ENCODE data around the gene MBNL1.

Gene MBNL1

GRCh38 chr3:152278756-152279427 lies 10.2 kb downstream of the MBNL1 start:
- DNase-seq: no peak

- DNase-seq: no peak
These were observed 10.8 kb downstream of the MBNL1 start for GRCh38 chr3:152279479-152279878.

- no peak for DNase-seq
These were observed 11.8 kb downstream of the MBNL1 start for GRCh38 chr3:152280539-152280938.

GRCh38 chr3:152281133-152281713 lies 12.5 kb downstream of the MBNL1 start:
- no peak for DNase-seq

- no peak for DNase-seq
These were observed 14.1 kb downstream of the MBNL1 start for GRCh38 chr3:152282813-152283212.

GRCh38 chr3:152283492-152284381 lies 15.0 kb downstream of the MBNL1 start:
- DNase-seq: no peak

GRCh38 chr3:152284906-152285305 lies 16.2 kb downstream of the MBNL1 start:
- no peak for DNase-seq

- DNase-seq: no peak
These were observed 16.8 kb downstream of the MBNL1 start for GRCh38 chr3:152285509-152285908.

GRCh38 chr3:152287898-152288576 lies 19.3 kb downstream of the MBNL1 start:
- no peak for DNase-seq

- DNase-seq: no peak
These were observed 20.0 kb downstream of the MBNL1 start for GRCh38 chr3:152288681-152289080.

- no peak for DNase-seq
These were observed 21.0 kb downstream of the MBNL1 start for GRCh38 chr3:152289708-152290107.

- DNase-seq: no peak
These were observed 21.6 kb downstream of the MBNL1 start for GRCh38 chr3:152290374-152290773.

GRCh38 chr3:152291238-152291637 lies 22.5 kb downstream of the MBNL1 start:
- no peak for DNase-seq

GRCh38 chr3:152291649-152292066 lies 22.9 kb downstream of the MBNL1 start:
- no peak for DNase-seq

GRCh38 chr3:152292366-152292765 lies 23.6 kb downstream of the MBNL1 start:
- no peak for DNase-seq

GRCh38 chr3:152293347-152294006 lies 24.7 kb downstream of the MBNL1 start:
- no peak for DNase-seq

- no peak for DNase-seq
These were observed 26.6 kb downstream of the MBNL1 start for GRCh38 chr3:152295344-152295743.

GRCh38 chr3:152295806-152296205 lies 27.1 kb downstream of the MBNL1 start:
- no peak for DNase-seq

- no peak for DNase-seq
These were observed 27.7 kb downstream of the MBNL1 start for GRCh38 chr3:152296382-152296781.

- DNase-seq: no peak
These were observed 28.2 kb downstream of the MBNL1 start for GRCh38 chr3:152296971-152297370.

- DNase-seq: peak in 1 of 2 experiments; percentile 42
These were observed 29.9 kb downstream of the MBNL1 start for GRCh38 chr3:152298393-152299248.

Data from stimulated activated CD4-positive, alpha-beta T cell treated with anti-CD3 and anti-CD28 coated beads, Interleukin-4, amount 100 ng/mL, for 4 hours (primary cell).